Neural progenitor cell (in vitro differentiated cells): ENCODE results near the gene UCHL1. TPM values are rescaled to one million over a fixed set of nuclear protein-coding genes. Genes with fewer than 3 reads are reported as not detected.

ENCODE experiments used
- DNase-seq: peaks from one replicate; pipeline ENCODE4 v3.0.0-alpha.2; 2016; ENCODE audit warnings: low spot score
- H2AFZ ChIP-seq: fragments of 200-600 bp; sonication (generic); replicated peaks from 2 replicates; pipeline ENCODE4 v1.6.1; 2016; ENCODE audit warnings: antibody characterized with exemption
- H3F3A ChIP-seq: fragments of 200-600 bp; sonication (generic); 2 replicates; pipeline ENCODE4 v1.6.1; 2016; ENCODE audit warnings: antibody characterized with exemption, low read depth
- H3K27ac ChIP-seq: fragments of 200-600 bp; sonication (generic); 2 replicates; pipeline ENCODE4 v1.5.1; 2016; ENCODE audit warnings: mild to moderate bottlenecking
- H3K27me3 ChIP-seq: fragments of 200-600 bp; sonication (generic); 2 replicates; pipeline ENCODE4 v1.6.1; 2016; ENCODE audit warnings: mild to moderate bottlenecking, moderate library complexity
- H3K36me3 ChIP-seq: fragments of 200-600 bp; sonication (generic); 2 replicates; pipeline ENCODE4 v1.5.1; 2016
- H3K4me1 ChIP-seq: fragments of 200-600 bp; sonication (generic); 2 replicates; pipeline ENCODE4 v1.6.1; 2016; ENCODE audit warnings: mixed run types
- H3K4me2 ChIP-seq: fragments of 200-600 bp; sonication (generic); 2 replicates; pipeline ENCODE4 v1.6.1; 2016
- H3K4me3 ChIP-seq: fragments of 200-600 bp; sonication (generic); 2 replicates; pipeline ENCODE4 v1.5.1; 2016
- H3K79me2 ChIP-seq: fragments of 200-600 bp; sonication (generic); 2 replicates; pipeline ENCODE4 v1.6.1; 2016; ENCODE audit warnings: low read depth
- H3K9ac ChIP-seq: fragments of 200-600 bp; sonication (generic); 2 replicates; pipeline ENCODE4 v1.6.1; 2016
- H3K9me3 ChIP-seq: fragments of 200-600 bp; sonication (generic); 2 replicates; pipeline ENCODE4 v1.5.1; 2016; ENCODE audit warnings: low read depth
- H4K20me1 ChIP-seq: fragments of 200-600 bp; sonication (generic); 2 replicates; pipeline ENCODE4 v1.6.1; 2016; ENCODE audit warnings: low read depth
- H3K27ac Mint-ChIP-seq: 3 replicates; pipeline ENCODE4 v1.8.0; 2021; ENCODE audit warnings: mixed read lengths
- H3K27me3 Mint-ChIP-seq: 2 replicates; pipeline ENCODE4 v1.8.0; 2022; ENCODE audit warnings: low read depth, mild to moderate bottlenecking, inconsistent platforms, moderate library complexity, mixed read lengths; ENCODE audit not compliant: insufficient read depth
- H3K36me3 Mint-ChIP-seq: 3 replicates; pipeline ENCODE4 v1.8.0; 2021; ENCODE audit warnings: mixed read lengths
- H3K4me1 Mint-ChIP-seq: 3 replicates; pipeline ENCODE4 v1.8.0; 2021; ENCODE audit warnings: mixed read lengths
- H3K4me3 Mint-ChIP-seq: 3 replicates; pipeline ENCODE4 v1.8.0; 2021; ENCODE audit warnings: mild to moderate bottlenecking, moderate library complexity, mixed read lengths
- H3K9me3 Mint-ChIP-seq: 3 replicates; pipeline ENCODE4 v1.8.0; 2020; ENCODE audit warnings: mixed read lengths
- EZH2 ChIP-seq: fragments of 200-600 bp; sonication (generic); IDR thresholded peaks from 2 replicates; pipeline ENCODE4 v1.6.1; 2017; ENCODE audit warnings: antibody characterized with exemption, mild to moderate bottlenecking, moderate library complexity
- EZH2phosphoT487 ChIP-seq: fragments of 200-600 bp; sonication (generic); IDR thresholded peaks from 2 replicates; pipeline ENCODE4 v1.6.1; 2017; ENCODE audit warnings: antibody characterized with exemption
- total RNA-seq: library from RNA; depleted of rRNA; stranded (reverse); fragments of >200 nt; gene quantifications from 2 replicates; pipeline ENCODE4 v1.2.3, GENCODE V29; 2015; ENCODE audit warnings: low replicate concordance
- TF ChIP-seq, protein P1 (sequence below): fragments of 200-600 bp; sonication (generic); IDR thresholded peaks from 2 replicates; pipeline ENCODE4 v1.5.1; 2017; ENCODE audit warnings: antibody characterized with exemption, mild to moderate bottlenecking

Gene UCHL1
- total RNA-seq, 1 donor from 2014 or later = 535 TPM

DNA sequence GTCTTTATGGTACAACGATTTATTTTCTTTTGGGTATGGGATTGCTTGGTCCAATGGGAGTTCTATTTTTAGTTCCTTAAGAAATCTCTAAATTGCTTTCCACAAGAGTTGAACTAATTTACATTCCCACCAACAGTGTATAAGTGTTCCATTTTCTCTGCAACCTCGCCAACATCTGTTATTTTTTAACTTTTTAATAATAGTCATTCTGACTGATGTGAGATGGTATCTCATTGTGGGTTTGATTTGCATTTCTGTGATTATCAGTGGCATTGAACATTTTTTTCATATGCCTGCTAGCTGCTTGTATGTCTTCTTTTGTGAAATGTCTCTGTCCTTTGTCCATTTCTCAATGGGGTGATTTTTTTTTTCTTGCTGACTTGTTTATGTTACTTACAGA is 42.8 kb downstream of the UCHL1 start:
- Mint-ChIP-seq H3K27ac (no peak overlapping the region), H3K4me1 (no peaks in the 10 kb centered on the region), H3K9me3 (peaks cover 11% of the 10 kb centered on the region), H3K36me3 (no peaks in the 10 kb centered on the region), H3K27me3 (no peaks in the 10 kb centered on the region), H3K4me3 (no peak overlapping the region)
- TF ChIP-seq EZH2 (no peak), EZH2phosphoT487 (no peak)
- TF ChIP-seq, protein P1, sequence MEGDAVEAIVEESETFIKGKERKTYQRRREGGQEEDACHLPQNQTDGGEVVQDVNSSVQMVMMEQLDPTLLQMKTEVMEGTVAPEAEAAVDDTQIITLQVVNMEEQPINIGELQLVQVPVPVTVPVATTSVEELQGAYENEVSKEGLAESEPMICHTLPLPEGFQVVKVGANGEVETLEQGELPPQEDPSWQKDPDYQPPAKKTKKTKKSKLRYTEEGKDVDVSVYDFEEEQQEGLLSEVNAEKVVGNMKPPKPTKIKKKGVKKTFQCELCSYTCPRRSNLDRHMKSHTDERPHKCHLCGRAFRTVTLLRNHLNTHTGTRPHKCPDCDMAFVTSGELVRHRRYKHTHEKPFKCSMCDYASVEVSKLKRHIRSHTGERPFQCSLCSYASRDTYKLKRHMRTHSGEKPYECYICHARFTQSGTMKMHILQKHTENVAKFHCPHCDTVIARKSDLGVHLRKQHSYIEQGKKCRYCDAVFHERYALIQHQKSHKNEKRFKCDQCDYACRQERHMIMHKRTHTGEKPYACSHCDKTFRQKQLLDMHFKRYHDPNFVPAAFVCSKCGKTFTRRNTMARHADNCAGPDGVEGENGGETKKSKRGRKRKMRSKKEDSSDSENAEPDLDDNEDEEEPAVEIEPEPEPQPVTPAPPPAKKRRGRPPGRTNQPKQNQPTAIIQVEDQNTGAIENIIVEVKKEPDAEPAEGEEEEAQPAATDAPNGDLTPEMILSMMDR = no peak
- no peak overlapping the region for H3K27ac ChIP-seq
- H3K4me1 ChIP-seq = no peaks in the 10 kb centered on the region
- H3K9me3 ChIP-seq = no peaks in the 10 kb centered on the region
- H3K4me2 ChIP-seq = no peak overlapping the region
- no peaks in the 10 kb centered on the region for H3K27me3 ChIP-seq
- H2AFZ ChIP-seq = no peak overlapping the region
- H3K4me3 ChIP-seq = no peak overlapping the region
- H4K20me1 ChIP-seq = no peaks in the 10 kb centered on the region
- no peaks in the 10 kb centered on the region for H3F3A ChIP-seq
- no peaks in the 10 kb centered on the region for H3K79me2 ChIP-seq
- H3K36me3 ChIP-seq = no peaks in the 10 kb centered on the region
- DNase-seq = no peak
- no peak overlapping the region for H3K9ac ChIP-seq

DNA sequence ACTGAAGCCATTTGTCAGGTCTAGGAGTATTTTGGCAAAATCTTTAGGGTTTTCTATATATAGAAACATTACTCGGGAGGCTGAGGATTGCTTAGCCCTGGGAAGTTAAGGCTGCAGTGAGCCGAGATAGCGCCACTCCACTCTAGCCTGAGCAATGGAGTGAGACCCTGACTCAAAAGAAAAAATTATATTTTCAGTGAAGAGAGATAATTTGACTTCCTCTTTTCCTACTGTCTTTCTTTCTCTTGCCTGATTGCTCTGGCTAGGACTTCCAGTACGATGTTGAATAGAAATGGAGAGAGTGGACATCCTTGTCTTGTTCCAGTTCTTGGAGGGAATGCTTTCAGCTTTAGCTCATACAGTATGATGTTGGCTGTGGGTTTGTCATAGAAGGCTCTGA is 44.4 kb downstream of the UCHL1 start:
- DNase-seq = no peak
- no peak for TF ChIP-seq EZH2
- no peak for TF ChIP-seq EZH2phosphoT487
- TF ChIP-seq, protein P1 = no peak
- H3K27ac Mint-ChIP-seq = no peak overlapping the region
- Histone ChIP-seq H3K4me2 (no peak overlapping the region), H3K4me1 (no peaks in the 10 kb centered on the region), H3K27ac (no peak overlapping the region), H3K9me3 (no peaks in the 10 kb centered on the region), H2AFZ (no peak overlapping the region), H3K36me3 (no peaks in the 10 kb centered on the region), H3F3A (no peaks in the 10 kb centered on the region), H3K9ac (no peak overlapping the region), H4K20me1 (no peaks in the 10 kb centered on the region), H3K4me3 (no peak overlapping the region), H3K27me3 (no peaks in the 10 kb centered on the region), H3K79me2 (no peaks in the 10 kb centered on the region)
- H3K9me3 Mint-ChIP-seq = no peaks in the 10 kb centered on the region
- no peak overlapping the region for H3K4me3 Mint-ChIP-seq
- no peaks in the 10 kb centered on the region for H3K4me1 Mint-ChIP-seq
- H3K36me3 Mint-ChIP-seq = no peaks in the 10 kb centered on the region
- H3K27me3 Mint-ChIP-seq = no peaks in the 10 kb centered on the region

DNA sequence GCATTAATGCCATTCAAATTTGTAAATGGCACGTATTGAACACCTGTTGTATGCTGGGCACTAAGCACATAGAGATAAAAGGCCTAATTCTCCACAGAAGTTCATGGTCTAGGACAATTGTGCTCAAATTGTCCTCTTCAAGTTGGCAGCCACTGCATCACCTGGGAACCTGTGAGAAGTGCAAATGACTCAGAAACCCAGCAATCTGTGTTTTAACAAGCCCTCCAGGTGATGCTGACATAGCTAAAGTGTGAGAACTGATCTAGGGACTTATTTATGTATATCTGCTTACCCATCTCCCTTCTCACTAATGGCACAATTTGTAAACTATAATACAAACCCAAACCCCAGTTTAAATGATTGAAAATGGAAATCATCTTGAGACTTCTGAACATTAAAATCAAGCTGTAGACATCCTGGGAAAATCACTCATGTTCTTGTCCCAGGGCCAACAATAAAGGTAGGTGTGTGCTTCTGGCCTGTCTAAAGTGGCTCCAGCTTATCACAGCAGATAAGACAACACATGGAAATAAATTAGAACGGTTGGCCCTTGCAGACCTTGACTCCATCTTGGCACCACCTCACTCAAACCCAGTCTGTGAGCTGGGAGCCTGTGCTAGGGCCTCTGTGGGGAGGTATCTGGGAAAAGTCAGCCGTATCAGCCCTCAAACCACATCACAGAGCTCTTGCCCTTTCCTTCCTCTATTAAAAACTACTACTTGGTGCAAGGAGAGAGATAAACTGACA is 46.8 kb downstream of the UCHL1 start:
- peaks cover 6% of the 10 kb centered on the region for H3K9me3 Mint-ChIP-seq
- H3K27me3 Mint-ChIP-seq = no peaks in the 10 kb centered on the region

DNA sequence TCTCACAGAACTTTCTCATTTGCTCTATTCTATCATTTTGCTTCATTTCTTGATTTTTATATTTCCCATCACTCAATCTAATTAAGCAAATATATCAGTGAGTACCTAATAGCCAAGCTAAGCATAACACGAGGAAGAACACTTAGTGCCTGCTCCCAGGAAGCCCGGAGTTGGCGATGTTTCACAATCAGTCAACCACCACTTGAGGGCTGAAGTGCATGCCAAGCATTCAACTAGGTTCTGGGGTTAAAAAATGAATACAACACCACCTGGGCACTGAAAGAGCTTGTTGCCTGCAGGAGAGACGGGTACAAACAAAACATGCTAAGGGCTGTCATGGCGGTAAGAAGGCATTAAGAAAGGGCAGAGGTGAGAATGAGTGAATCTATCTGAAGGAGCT is 47.5 kb downstream of the UCHL1 start:
- H3K27me3 Mint-ChIP-seq = no peaks in the 10 kb centered on the region
- no peak overlapping the region for H3K4me3 Mint-ChIP-seq
- Histone ChIP-seq H2AFZ (no peak overlapping the region), H3K4me3 (no peak overlapping the region), H3K27ac (no peak overlapping the region), H3K9ac (no peak overlapping the region), H3K4me2 (no peak overlapping the region), H3K36me3 (no peaks in the 10 kb centered on the region), H3K79me2 (no peaks in the 10 kb centered on the region), H3K9me3 (no peaks in the 10 kb centered on the region), H3F3A (no peaks in the 10 kb centered on the region), H3K4me1 (no peaks in the 10 kb centered on the region), H4K20me1 (no peaks in the 10 kb centered on the region), H3K27me3 (no peaks in the 10 kb centered on the region)
- H3K4me1 Mint-ChIP-seq = peaks cover 2% of the 10 kb centered on the region
- peaks cover 3% of the 10 kb centered on the region for H3K36me3 Mint-ChIP-seq
- DNase-seq = no peak
- H3K27ac Mint-ChIP-seq = no peak overlapping the region
- H3K9me3 Mint-ChIP-seq = peaks cover 6% of the 10 kb centered on the region
- TF ChIP-seq, protein P1 = no peak
- no peak for TF ChIP-seq EZH2phosphoT487

More for the DNA sequence above, 46.8 kb downstream of the UCHL1 start:
- Mint-ChIP-seq H3K27ac (no peak overlapping the region), H3K4me3 (no peak overlapping the region), H3K36me3 (peaks cover 3% of the 10 kb centered on the region), H3K4me1 (peaks cover 2% of the 10 kb centered on the region)
- Histone ChIP-seq H3K27me3 (no peaks in the 10 kb centered on the region), H3K9ac (no peak overlapping the region), H3K79me2 (no peaks in the 10 kb centered on the region), H3K9me3 (no peaks in the 10 kb centered on the region), H3F3A (no peaks in the 10 kb centered on the region), H3K4me3 (no peak overlapping the region), H3K36me3 (no peaks in the 10 kb centered on the region), H3K27ac (no peak overlapping the region), H2AFZ (no peak overlapping the region), H4K20me1 (no peaks in the 10 kb centered on the region), H3K4me2 (no peak overlapping the region), H3K4me1 (no peaks in the 10 kb centered on the region)
- no peak for DNase-seq
- TF ChIP-seq EZH2phosphoT487 (no peak), EZH2 (no peak)
